Fibroblast of lung (primary cell): ENCODE data around the gene IFIT5.
"Not testable (repeated sequence)": the region's sequence is repeated elsewhere in the genome, so short reads cannot be mapped to it uniquely, and the experiment has no call there.

Experiments
- CTCF ChIP-seq, 2 donors: IDR thresholded peaks in 1 of 2; conservative IDR thresholded peaks in 1 of 2; 1 replicate in 1 of 2; 2 replicates in 1 of 2; pipeline ENCODE4 v1.5.1; 2011 to 2012; ENCODE audit warnings: low read length in 2 of 2, control low read depth in 1 of 2, inconsistent platforms in 1 of 2, low read depth in 1 of 2, mild to moderate bottlenecking in 1 of 2
- EZH2 ChIP-seq: IDR thresholded peaks from 2 replicates; pipeline ENCODE4 v1.5.1; 2012; ENCODE audit warnings: low read length, control low read depth, mild to moderate bottlenecking; ENCODE audit errors: missing control alignments

- TF ChIP-seq CTCF (conservative IDR thresholded peaks at IDR 0.05 in 1 of 2, IDR thresholded peaks at IDR 0.05 in 1 of 2; ENCODE audit: low read depth in 1 of 2, low read length in 2 of 2); EZH2: not testable (repeated sequence)
Observed at GRCh38 chr10:89444819-89445218, 30.5 kb downstream of the IFIT5 start.
